Measurements from ENCODE around the gene TMEM131.

GRCh38 chr2:97750017-97750416, 245.7 kb downstream of the TMEM131 start:
- no peak for TF ChIP-seq CTCF (IDR thresholded peaks at IDR 0.05; ENCODE audit: low read depth, low read length)
- TF ChIP-seq EZH2phosphoT487 (IDR thresholded peaks at IDR 0.05; ENCODE audit: low read depth) = no peak

All from OCI-LY3 (cell line).